ENCODE results near the gene KLHL1. TPM values are rescaled to one million over a fixed set of nuclear protein-coding genes. Genes with fewer than 3 reads are reported as not detected.

KLHL1 gene
- total RNA-seq, 1 experiment from 2014 or later = not detected

DNA sequence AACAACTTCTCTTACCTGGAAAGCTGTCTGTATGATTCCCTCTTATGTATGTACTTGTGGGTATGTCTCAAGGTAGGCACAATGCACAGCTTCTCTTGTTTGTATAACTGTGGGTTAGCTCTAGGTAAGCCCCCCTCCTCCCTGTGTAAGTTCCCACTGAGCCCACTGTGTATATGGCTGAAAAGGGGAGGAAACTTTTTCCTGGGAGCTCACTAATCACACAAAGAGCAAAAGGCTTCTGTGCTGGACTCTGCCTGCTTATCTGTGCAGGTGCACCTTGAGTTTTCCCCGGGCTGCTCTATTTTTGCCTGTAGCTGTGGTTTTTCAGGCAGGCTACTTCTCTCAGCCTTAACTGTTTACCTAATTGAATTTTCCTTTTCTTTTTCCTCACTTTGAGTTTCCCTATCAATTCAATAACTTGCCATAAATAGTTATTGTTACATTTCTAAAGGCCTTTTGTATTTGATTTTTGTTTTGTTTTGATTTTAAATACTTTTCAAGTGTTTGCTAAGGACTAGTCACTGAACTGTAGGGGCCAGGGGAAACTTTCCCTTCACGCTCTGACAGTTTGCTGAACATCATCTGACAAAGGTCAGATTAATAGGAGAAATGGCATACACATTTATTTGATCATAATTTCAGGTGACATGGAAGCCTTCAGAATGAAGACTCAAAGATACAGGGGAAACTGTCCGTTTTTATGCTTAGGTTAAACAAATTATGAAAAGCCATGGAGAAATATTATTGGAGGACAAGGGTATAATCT lies 424.1 kb downstream of the KLHL1 start:
- DNase-seq (ENCODE audit: low read depth) = no peak

DNA sequence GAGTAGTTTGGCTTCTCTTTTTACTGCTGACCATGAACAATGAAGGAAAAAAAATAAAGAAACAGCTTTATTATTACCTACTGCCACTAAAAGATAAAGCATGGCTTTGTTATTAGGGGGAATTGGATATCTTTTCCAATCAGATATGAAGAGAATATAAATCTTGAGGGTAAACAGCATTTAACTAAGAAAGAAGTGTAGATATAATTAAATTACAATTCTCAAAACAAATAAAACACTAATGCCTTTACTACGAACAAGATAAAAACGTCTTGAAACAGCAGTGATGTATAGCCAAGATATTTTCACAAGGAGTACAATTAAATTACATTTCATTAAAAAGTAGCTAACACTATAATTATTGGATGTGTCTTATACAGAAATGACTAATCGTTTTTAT lies 426.5 kb downstream of the KLHL1 start:
- DNase-seq (ENCODE audit: low read depth) = no peak

DNA sequence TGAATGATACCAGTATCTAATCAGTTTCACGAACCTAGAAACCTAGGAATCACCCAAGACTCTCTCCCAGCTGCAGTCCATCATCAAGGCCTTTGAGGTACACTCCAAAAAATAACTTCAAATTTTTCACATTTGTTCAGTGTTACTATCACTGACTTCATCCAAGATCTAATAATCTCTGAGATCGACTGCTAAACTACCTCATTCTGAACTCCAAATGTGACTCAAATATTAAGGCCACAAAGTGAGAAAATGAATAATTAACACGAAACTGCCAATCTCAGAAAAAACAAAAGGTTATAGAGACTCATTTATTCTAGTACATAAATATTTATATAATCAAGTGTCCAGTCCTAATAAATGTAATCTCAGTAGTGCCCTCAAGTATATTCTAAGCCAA lies 430.9 kb downstream of the KLHL1 start:
- DNase-seq (ENCODE audit: low read depth) = no peak

DNA sequence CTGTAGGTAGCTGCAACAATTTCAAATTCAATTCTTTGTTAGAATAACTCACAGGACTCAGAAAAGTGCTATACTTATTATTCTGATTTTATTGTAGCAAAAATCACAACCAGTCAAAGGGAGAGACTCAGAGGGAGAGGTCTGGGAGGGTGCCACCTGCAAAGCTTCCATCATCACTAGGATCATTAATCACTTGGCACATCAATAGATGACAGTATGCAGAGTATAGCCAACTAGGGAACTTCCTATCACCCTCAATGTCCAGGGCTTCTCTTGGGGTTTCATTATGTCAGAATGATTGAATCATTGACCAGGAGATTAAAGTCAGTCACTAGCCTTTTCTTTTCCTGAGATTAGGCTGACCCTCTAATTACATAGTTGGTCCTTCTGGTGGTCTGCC lies 432.0 kb downstream of the KLHL1 start:
- no peak for DNase-seq (ENCODE audit: low read depth)

DNA sequence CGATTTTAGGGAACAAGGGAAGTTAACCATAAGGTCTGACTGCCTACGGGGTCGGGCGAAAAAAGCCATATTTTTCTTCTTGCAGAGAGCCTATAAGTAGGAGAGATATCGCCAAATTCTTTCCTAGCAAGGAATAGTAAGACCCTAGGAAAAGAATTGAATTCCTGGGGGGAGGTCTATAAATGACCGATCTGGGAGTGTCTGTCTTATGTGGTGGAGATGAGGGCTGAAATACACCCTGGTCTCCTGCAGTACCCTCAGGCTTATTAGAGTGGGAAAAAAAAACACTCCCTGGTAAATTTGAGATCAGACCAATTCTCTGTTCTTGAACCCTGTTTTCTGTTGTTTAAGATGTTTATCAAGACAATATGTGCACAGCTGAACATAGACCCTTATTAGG lies 448.1 kb downstream of the KLHL1 start:
- DNase-seq (ENCODE audit: low read depth) = no peak

DNA sequence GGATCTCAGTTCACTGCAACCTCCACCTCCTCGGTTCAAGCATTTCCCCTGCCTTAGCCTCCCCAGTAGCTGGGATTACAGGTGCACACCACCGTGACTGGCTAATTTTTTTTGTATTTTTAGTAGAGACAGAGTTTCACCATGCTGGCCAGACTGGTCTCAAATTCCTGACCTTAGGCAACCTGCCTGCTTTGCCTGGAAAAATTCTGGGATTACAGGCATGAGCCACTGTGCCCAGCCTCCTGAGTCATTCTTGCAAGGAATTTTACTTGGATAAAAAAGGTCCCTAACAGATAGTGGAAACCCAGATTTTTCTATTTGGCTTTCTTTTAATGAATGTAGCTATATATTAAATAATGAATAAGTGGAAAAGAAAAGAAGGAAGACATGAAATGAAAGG lies 450.6 kb downstream of the KLHL1 start:
- no peak for DNase-seq (ENCODE audit: low read depth)

DNA sequence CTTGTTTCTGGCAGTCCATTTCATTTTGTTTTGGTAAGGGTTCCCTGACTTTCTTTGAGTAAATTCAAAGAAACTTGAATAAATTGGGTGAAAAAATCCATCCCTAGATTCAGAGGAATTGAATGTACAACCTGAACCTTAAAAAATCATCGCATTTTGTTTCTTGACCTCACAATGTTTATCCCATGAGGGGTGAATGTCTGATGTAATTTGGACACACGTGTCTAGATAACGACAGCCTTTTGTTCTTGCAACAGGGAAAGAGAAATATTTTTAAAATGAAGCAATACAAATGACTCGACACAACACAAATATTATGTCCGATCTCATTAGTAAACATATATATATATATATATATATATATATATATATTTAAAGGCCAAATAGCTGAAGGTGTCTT lies 453.9 kb downstream of the KLHL1 start:
- DNase-seq (ENCODE audit: low read depth) = no peak

Other genes with a start within 250 kb of the KLHL1 start
- not detected in 2 replicates for gene ATXN8OS, start 626 bp downstream of the KLHL1 start, total RNA-seq (2014; rRNA removed)